Choroid plexus epithelial cell (primary cell): ENCODE results near the gene ZCCHC14.

Experiments
- DNase-seq: peaks from one replicate; pipeline ENCODE4 v3.0.0-alpha.2; 2010; ENCODE audit warnings: low read depth
- H3K4me3 ChIP-seq: 2 replicates; pipeline ENCODE4 v1.5.1; 2011; ENCODE audit warnings: low read depth, mild to moderate bottlenecking, control low read depth, low read length, moderate library complexity
- CTCF ChIP-seq: conservative IDR thresholded peaks from 2 replicates; pipeline ENCODE4 v1.5.1; 2011; ENCODE audit warnings: low read depth, mild to moderate bottlenecking, control low read depth, inconsistent platforms, low read length, moderate library complexity

Gene ZCCHC14

GRCh38 chr16:87461466-87461991, 31.3 kb downstream of the ZCCHC14 start:
- DNase-seq, result peak; percentile 52
- no peak overlapping the region for H3K4me3 ChIP-seq
- TF ChIP-seq CTCF, result peak; percentile 46

GRCh38 chr16:87460936-87461335, 31.9 kb downstream of the ZCCHC14 start:
- no peak overlapping the region for H3K4me3 ChIP-seq
- DNase-seq, result no peak
- TF ChIP-seq CTCF, result no peak

GRCh38 chr16:87459833-87460232, 33.0 kb downstream of the ZCCHC14 start:
- no peak overlapping the region for H3K4me3 ChIP-seq
- DNase-seq, result no peak
- no peak for TF ChIP-seq CTCF

GRCh38 chr16:87459027-87459426, 33.8 kb downstream of the ZCCHC14 start:
- no peak for DNase-seq
- no peak for TF ChIP-seq CTCF
- H3K4me3 ChIP-seq, result no peak overlapping the region

- DNase-seq, result no peak
These were observed 34.4 kb downstream of the ZCCHC14 start for GRCh38 chr16:87458424-87458915.

GRCh38 chr16:87457709-87458423, 35.0 kb downstream of the ZCCHC14 start:
- TF ChIP-seq CTCF, result no peak
- DNase-seq, result peak; percentile 96
- no peak overlapping the region for H3K4me3 ChIP-seq

More at GRCh38 chr16:87458424-87458915, 34.4 kb downstream of the ZCCHC14 start:
- TF ChIP-seq CTCF, result no peak
- no peak overlapping the region for H3K4me3 ChIP-seq
